K562 (cell line): Measurements from ENCODE around the gene ULK3. TPM values are rescaled to one million over a fixed set of nuclear protein-coding genes. Genes with fewer than 3 reads are reported as not detected.

Experiments used
- ATAC-seq: fragments of 200-7000 bp; cut with Tn5 transposase; 3 replicates; pipeline ENCODE4 v1.9.1; 2020; ENCODE audit warnings: moderate library complexity
- BruUV-seq: library from RNA; stranded (reverse); fragments of 400-500 nt; replicated peaks from 2 replicates; lab custom pipeline; 2021; lab: Mats Ljungman, UMichigan
- CTCF ChIA-PET: fragments of 300-600 bp; formaldehyde crosslinking; extraction: SDS; loops from one replicate; lab custom pipeline; 2021; ENCODE audit warnings: low intra/inter-chr PET ratio; lab: Yijun Ruan, JAX
- POLR2A ChIA-PET: fragments of 300-600, 350-650 bp; sonication (Branson Sonifier 250); formaldehyde crosslinking; extraction: SDS; loops from one replicate; lab custom pipeline; 2021; ENCODE audit warnings: antibody characterized with exemption, inconsistent platforms; lab: Yijun Ruan, JAX
- DNase-seq, 4 experiments: peaks; one replicate each; pipeline versions ENCODE4 v3.0.0 to v3.0.0-alpha.2; 2011 to 2018; ENCODE audit warnings: low spot score in 3 of 4, mixed read lengths in 3 of 4; ENCODE audit errors: extremely low read depth in 1 of 4
- FAIRE-seq: peaks from 2 replicates; lab custom pipeline; 2011; peaks lifted over from hg19 to GRCh38; lab: Jason Lieb, UNC
- H2AFZ ChIP-seq: 2 replicates; pipeline ENCODE4 v1.6.0; 2011; ENCODE audit warnings: low read depth, low read length, control low read depth, inconsistent platforms
- H3K27ac ChIP-seq: fragments of 200-600 bp; 3 replicates; pipeline ENCODE4 v1.8.0; 2011; ENCODE audit warnings: low read depth, mild to moderate bottlenecking, control low read depth, inconsistent platforms, low read length, moderate library complexity, mixed read lengths; ENCODE audit errors: extremely low read depth
- H3K27me3 ChIP-seq, 2 experiments: fragments of 300-600 bp in 1 of 2; 2 replicates in 1 of 2; 3 replicates in 1 of 2; pipeline versions ENCODE4 v1.6.0 to v1.8.0; 2011; ENCODE audit warnings: inconsistent platforms in 2 of 2, low read length in 2 of 2, mild to moderate bottlenecking in 1 of 2, mixed read lengths in 1 of 2, moderate library complexity in 1 of 2; ENCODE audit not compliant: control insufficient read depth in 2 of 2, insufficient read depth in 2 of 2
- H3K36me3 ChIP-seq: fragments of 300-600 bp; 3 replicates; pipeline ENCODE4 v1.8.0; 2011; ENCODE audit warnings: mild to moderate bottlenecking, low read length, inconsistent platforms; ENCODE audit not compliant: control insufficient read depth, insufficient read depth
- H3K4me1 ChIP-seq, 2 experiments: fragments of 200-600 bp in 1 of 2; replicated peaks in 1 of 2; 2 replicates in 1 of 2; 3 replicates in 1 of 2; pipeline versions ENCODE4 v1.5.1 to v1.8.0; 2011; ENCODE audit warnings: inconsistent platforms in 2 of 2, low read length in 2 of 2, mild to moderate bottlenecking in 1 of 2, mixed read lengths in 1 of 2, moderate library complexity in 1 of 2; ENCODE audit not compliant: control insufficient read depth in 2 of 2, insufficient read depth in 2 of 2
- H3K4me2 ChIP-seq: 2 replicates; pipeline ENCODE4 v1.6.1; 2011; ENCODE audit warnings: low read length, control low read depth, inconsistent platforms, mixed read lengths; ENCODE audit not compliant: insufficient read depth
- H3K4me3 ChIP-seq: fragments of 200-600 bp; sonication (generic), shearing (Covaris generic); 2 replicates; pipeline ENCODE4 v1.5.1; 2016; ENCODE audit warnings: control low read depth, inconsistent platforms
- H3K79me2 ChIP-seq: fragments of 200-600 bp; 3 replicates; pipeline ENCODE4 v1.8.0; 2011; ENCODE audit warnings: low read length, inconsistent platforms; ENCODE audit not compliant: control insufficient read depth, insufficient read depth
- H3K9ac ChIP-seq, 2 experiments: 2 replicates each; pipeline versions ENCODE4 v1.6.0 to v1.6.1; 2011; ENCODE audit warnings: low read depth in 2 of 2, low read length in 2 of 2, control low read depth in 1 of 2, inconsistent platforms in 1 of 2, mild to moderate bottlenecking in 1 of 2, mixed read lengths in 1 of 2; ENCODE audit not compliant: insufficient read depth in 1 of 2
- H3K9me1 ChIP-seq: one replicate; pipeline ENCODE4 v1.6.0; 2011; ENCODE audit warnings: inconsistent platforms, mild to moderate bottlenecking, low read length, moderate library complexity; ENCODE audit not compliant: control insufficient read depth, insufficient read depth
- H3K9me3 ChIP-seq: replicated peaks from 2 replicates; pipeline ENCODE4 v1.5.1; 2011; ENCODE audit warnings: low read depth, low read length, inconsistent platforms; ENCODE audit not compliant: control insufficient read depth, insufficient read depth
- H4K20me1 ChIP-seq: replicated peaks from 2 replicates; pipeline ENCODE4 v1.6.1; 2011; ENCODE audit warnings: low read length, inconsistent platforms, mixed read lengths; ENCODE audit not compliant: control insufficient read depth, insufficient read depth
- CBFB ChIP-seq: sonication (generic); formaldehyde crosslinking; IDR thresholded peaks from 2 replicates; pipeline ENCODE4 v1.4.0; 2020; ENCODE audit warnings: mild to moderate bottlenecking, missing genetic modification reagents
- ETV5 ChIP-seq: sonication (generic); formaldehyde crosslinking; IDR thresholded peaks from 2 replicates; pipeline ENCODE4 v1.4.0; 2020; ENCODE audit warnings: low read depth, mild to moderate bottlenecking, missing genetic modification reagents
- HDAC3 ChIP-seq: fragments of 450-650 bp; IDR thresholded peaks from 2 replicates; pipeline ENCODE4 v1.6.1; 2018; ENCODE audit warnings: borderline replicate concordance, mild to moderate bottlenecking, moderate library complexity; ENCODE audit not compliant: partially characterized antibody
- HIVEP1 ChIP-seq: fragments of 250-450 bp; sonication (Bioruptor Pico); IDR thresholded peaks from 2 replicates; pipeline ENCODE4 v1.4.0; 2020; ENCODE audit warnings: mild to moderate bottlenecking
- RAD21 ChIP-seq, 2 experiments: fragments of 250-450 bp in 1 of 2; fragments of 450-650 bp in 1 of 2; sonication (Bioruptor Pico) in 1 of 2; formaldehyde crosslinking in 1 of 2; IDR thresholded peaks in 1 of 2; conservative IDR thresholded peaks in 1 of 2; 2 replicates each; pipeline versions ENCODE4 v1.4.0 to v1.8.0; 2020 to 2022; ENCODE audit warnings: mild to moderate bottlenecking in 2 of 2, moderate library complexity in 1 of 2
- RHOXF2B ChIP-seq: fragments of 250-450 bp; sonication (Bioruptor Pico); conservative IDR thresholded peaks from 2 replicates; pipeline ENCODE4 v1.5.1; 2021
- SRSF3 ChIP-seq: fragments of 200-400 bp; formaldehyde crosslinking; IDR thresholded peaks from 2 replicates; pipeline ENCODE4 v1.6.1; 2016; ENCODE audit warnings: mild to moderate bottlenecking, low read length, moderate library complexity; ENCODE audit not compliant: insufficient read depth
- WHSC1 ChIP-seq: IDR thresholded peaks from one replicate; pipeline ENCODE4 v1.6.1; 2012; ENCODE audit warnings: low read length, control low read depth, inconsistent platforms
- ZC3H8 ChIP-seq: fragments of 450-650 bp; IDR thresholded peaks from 2 replicates; pipeline ENCODE4 v1.6.1; 2017
- ZNF121 ChIP-seq: sonication (generic); formaldehyde crosslinking; conservative IDR thresholded peaks from 2 replicates; pipeline ENCODE4 v1.8.0; 2022; ENCODE audit warnings: missing genetic modification reagents
- ZNF24 ChIP-seq: fragments of 450-650 bp; IDR thresholded peaks from 2 replicates; pipeline ENCODE4 v1.6.1; 2016
- ZNF408 ChIP-seq: fragments of 250-450 bp; sonication (Bioruptor Pico); IDR thresholded peaks from 2 replicates; pipeline ENCODE4 v1.4.0; 2020; ENCODE audit warnings: low read depth, mild to moderate bottlenecking, moderate library complexity
- ZNF717 ChIP-seq: fragments of 250-450 bp; sonication (Bioruptor Pico); IDR thresholded peaks from 2 replicates; pipeline ENCODE4 v1.5.0; 2021
- ZNF77 ChIP-seq: fragments of 250-450 bp; sonication (Bioruptor Pico); IDR thresholded peaks from 2 replicates; pipeline ENCODE4 v1.5.0; 2020
- ZSCAN32 ChIP-seq: fragments of 450-650 bp; formaldehyde crosslinking; IDR thresholded peaks from 2 replicates; pipeline ENCODE4 v1.4.0; 2020; ENCODE audit warnings: mild to moderate bottlenecking, moderate library complexity
- WGBS: fragments of 100-300 bp; shearing (Covaris generic); methylation state at CpG from one replicate; pipeline ENCODE4 v1.1.6; 2016; ENCODE audit warnings: low coverage, mixed read lengths; ENCODE audit not compliant: insufficient coverage; ENCODE audit errors: missing lambda C conversion rate; 5-methylcytosine and 5-hydroxymethylcytosine counted together
- in situ Hi-C: fragments of 300-500 bp; cut with MboI; formaldehyde crosslinking; loops from 4 replicates; pipeline ENCODE4 v1.15.0; 2018; ENCODE audit warnings: inconsistent platforms, mixed read lengths
- intact Hi-C: fragments of 100-400 bp; cut with micrococcal nuclease; formaldehyde crosslinking; loops from 2 replicates; pipeline ENCODE4 v1.14.2; 2022
- polyA plus RNA-seq, 8 experiments: library from polyadenylated mRNA; depleted of rRNA in 4 of 8; stranded (reverse) in 5 of 8; unstranded in 3 of 8; fragments of >200 nt; fragmentation: Nextera tagmentation in 2 of 8; fragmentation: Illumina TruSeq in 1 of 8; extraction: Ambion mirVana in 2 of 8; extraction: Trizol in 1 of 8; gene quantifications; 2 replicates each; pipeline versions ENCODE4 v1.2.1 to v1.2.3, GENCODE V29; 2011 to 2014; ENCODE audit warnings: inconsistent platforms in 1 of 8, missing spikeins in 1 of 8
- total RNA-seq, 7 experiments: library from RNA; depleted of rRNA in 6 of 7; stranded (reverse); fragments of >200 nt in 6 of 7; fragmentation: Illumina TruSeq in 2 of 7; extraction: Trizol in 2 of 7; gene quantifications; 2 replicates each; pipeline versions ENCODE4 v1.2.1 to v1.2.3, GENCODE V29; 2011 to 2021; ENCODE audit warnings: low replicate concordance in 1 of 7
- TF ChIP-seq, protein P1 (sequence below): sonication (generic); formaldehyde crosslinking; IDR thresholded peaks from 2 replicates; pipeline ENCODE4 v1.9.0; 2022; ENCODE audit warnings: mild to moderate bottlenecking, missing genetic modification reagents
- TF ChIP-seq, protein P2 (sequence below): fragments of 450-650 bp; IDR thresholded peaks from 2 replicates; pipeline ENCODE4 v1.7.1; 2018; ENCODE audit warnings: mild to moderate bottlenecking, low read depth; ENCODE audit not compliant: partially characterized antibody
- TF ChIP-seq, protein P3 (sequence below), 2 experiments: IDR thresholded peaks; 2 replicates each; pipeline ENCODE4 v1.6.1; 2011; ENCODE audit warnings: borderline replicate concordance in 1 of 2, control low read depth in 1 of 2, low read depth in 1 of 2, low read length in 1 of 2, mild to moderate bottlenecking in 1 of 2, mixed read lengths in 1 of 2, moderate library complexity in 1 of 2; ENCODE audit not compliant: insufficient read depth in 1 of 2, insufficient read length in 1 of 2, poor library complexity in 1 of 2, severe bottlenecking in 1 of 2; ENCODE audit errors: extremely low read depth in 1 of 2

The ULK3 gene
- total and polyA plus RNA-seq, 9 of the 15 experiments (the other 6 are each of a cell fraction or from before 2014, with no cell fraction given): 0.68 to 68.0 (median 34.9) TPM

DNA sequence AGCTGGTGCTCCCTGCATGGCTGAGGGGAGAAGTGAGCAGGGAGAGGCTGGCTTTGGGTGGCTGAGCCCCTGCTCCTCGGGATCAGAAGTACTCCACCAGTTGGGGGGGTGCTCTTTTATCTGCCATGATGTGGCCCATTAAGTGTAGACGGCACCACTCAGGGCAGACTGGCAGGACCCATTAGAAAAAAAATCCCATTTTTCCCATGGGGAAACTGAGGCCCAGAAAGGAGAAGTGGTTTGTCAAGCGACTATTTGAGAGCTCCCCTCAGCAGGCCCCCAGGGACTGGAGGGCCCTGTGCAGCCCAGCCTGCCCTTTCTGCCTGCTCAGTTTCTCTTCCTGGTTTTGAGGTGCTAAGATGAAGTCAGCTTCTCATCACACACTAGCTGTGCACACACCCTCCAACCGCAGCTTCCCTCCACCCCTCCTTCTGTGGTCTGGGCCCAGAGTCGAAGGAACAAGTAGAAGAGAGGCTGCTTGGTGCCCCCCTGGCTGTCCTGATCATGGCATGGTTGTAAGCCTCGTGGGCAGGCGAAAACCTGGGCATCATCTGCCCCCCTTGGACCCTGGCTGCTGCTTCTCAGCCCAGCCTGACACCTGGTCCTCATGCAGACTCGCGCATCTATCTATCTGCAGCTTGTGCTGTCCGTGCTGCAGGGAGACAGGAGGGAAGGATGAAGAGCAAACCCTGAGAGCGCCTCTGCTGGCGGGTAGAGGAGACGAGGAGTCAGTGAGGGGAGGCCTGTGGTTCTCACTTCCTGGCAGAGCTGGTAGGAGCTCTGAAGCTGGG is 55.5 kb downstream of the ULK3 start:
- peak; percentile 78 for FAIRE-seq
- WGBS: 39% methylated on average over 13 of the region's 13 CpGs
- ChIA-PET CTCF (interaction anchor here (1.2 kb wide), 1 partner anchor 12 kb away, joined by 3 read pairs; no protein-coding TSS in a partner anchor), POLR2A (interaction anchor here (0.6 to 1.3 kb wide), 4 partner anchors 10 to 162 kb away, joined by 3 to 8 read pairs (median 3); no protein-coding TSS in a partner anchor)
- H3K4me2 ChIP-seq: peak overlapping the region; percentile 0; the same call in 1 of the 2 replicates
- H3K27ac ChIP-seq: no peak overlapping the region
- peak overlapping the region in 1 of 2 experiments; percentile 77; a peak in 2 of 4 replicates for H3K9ac ChIP-seq
- peaks cover 40% of the 10 kb centered on the region for H4K20me1 ChIP-seq
- peak; percentile 83 for ATAC-seq
- H3K79me2 ChIP-seq: peaks cover 97% of the 10 kb centered on the region
- intact Hi-C loops (no loop called here), in situ Hi-C loops (no loop called here)
- no peaks in the 10 kb centered on the region for H3K9me1 ChIP-seq
- H3K27me3 ChIP-seq: no peaks in the 10 kb centered on the region
- H2AFZ ChIP-seq: no peak overlapping the region
- H3K4me3 ChIP-seq: no peak overlapping the region
- H3K9me3 ChIP-seq: no peaks in the 10 kb centered on the region
- no TSS peak for BruUV-seq
- peaks cover 68% of the 10 kb centered on the region; the same call in 2 of the 3 replicates for H3K36me3 ChIP-seq
- H3K4me1 ChIP-seq: peaks cover 42 to 66% of the 10 kb centered on the region in 2 experiments
- peak; percentile 41 to 77 (median 56) for DNase-seq
- TF ChIP-seq SRSF3 (no peak), RHOXF2B (CRISPR knock-in tag) (no peak), RAD21 (CRISPR knock-in tag; conservative IDR thresholded peaks at IDR 0.05 in 1 of 2, IDR thresholded peaks at IDR 0.05 in 1 of 2) (peak in 1 of 2 experiments; percentile 33; a peak in 1 of 4 replicates), ZNF408 (CRISPR knock-in tag) (no peak), ZNF121 (CRISPR knock-in tag) (no peak), ETV5 (CRISPR knock-in tag) (no peak), HDAC3 (no peak), HIVEP1 (CRISPR knock-in tag) (no peak), ZNF24 (no peak), ZSCAN32 (no peak), WHSC1 (no peak), ZNF77 (CRISPR knock-in tag) (no peak), CBFB (CRISPR knock-in tag) (0 out of 2 replicates have a peak, but pooled peaks have one; percentile 68), ZC3H8 (no peak), ZNF717 (no peak)
- TF ChIP-seq, protein P1, sequence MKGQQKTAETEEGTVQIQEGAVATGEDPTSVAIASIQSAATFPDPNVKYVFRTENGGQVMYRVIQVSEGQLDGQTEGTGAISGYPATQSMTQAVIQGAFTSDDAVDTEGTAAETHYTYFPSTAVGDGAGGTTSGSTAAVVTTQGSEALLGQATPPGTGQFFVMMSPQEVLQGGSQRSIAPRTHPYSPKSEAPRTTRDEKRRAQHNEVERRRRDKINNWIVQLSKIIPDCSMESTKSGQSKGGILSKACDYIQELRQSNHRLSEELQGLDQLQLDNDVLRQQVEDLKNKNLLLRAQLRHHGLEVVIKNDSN (CRISPR knock-in tag): no peak
- TF ChIP-seq, protein P2, sequence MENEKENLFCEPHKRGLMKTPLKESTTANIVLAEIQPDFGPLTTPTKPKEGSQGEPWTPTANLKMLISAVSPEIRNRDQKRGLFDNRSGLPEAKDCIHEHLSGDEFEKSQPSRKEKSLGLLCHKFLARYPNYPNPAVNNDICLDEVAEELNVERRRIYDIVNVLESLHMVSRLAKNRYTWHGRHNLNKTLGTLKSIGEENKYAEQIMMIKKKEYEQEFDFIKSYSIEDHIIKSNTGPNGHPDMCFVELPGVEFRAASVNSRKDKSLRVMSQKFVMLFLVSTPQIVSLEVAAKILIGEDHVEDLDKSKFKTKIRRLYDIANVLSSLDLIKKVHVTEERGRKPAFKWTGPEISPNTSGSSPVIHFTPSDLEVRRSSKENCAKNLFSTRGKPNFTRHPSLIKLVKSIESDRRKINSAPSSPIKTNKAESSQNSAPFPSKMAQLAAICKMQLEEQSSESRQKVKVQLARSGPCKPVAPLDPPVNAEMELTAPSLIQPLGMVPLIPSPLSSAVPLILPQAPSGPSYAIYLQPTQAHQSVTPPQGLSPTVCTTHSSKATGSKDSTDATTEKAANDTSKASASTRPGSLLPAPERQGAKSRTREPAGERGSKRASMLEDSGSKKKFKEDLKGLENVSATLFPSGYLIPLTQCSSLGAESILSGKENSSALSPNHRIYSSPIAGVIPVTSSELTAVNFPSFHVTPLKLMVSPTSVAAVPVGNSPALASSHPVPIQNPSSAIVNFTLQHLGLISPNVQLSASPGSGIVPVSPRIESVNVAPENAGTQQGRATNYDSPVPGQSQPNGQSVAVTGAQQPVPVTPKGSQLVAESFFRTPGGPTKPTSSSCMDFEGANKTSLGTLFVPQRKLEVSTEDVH: no peak
- TF ChIP-seq, protein P3, sequence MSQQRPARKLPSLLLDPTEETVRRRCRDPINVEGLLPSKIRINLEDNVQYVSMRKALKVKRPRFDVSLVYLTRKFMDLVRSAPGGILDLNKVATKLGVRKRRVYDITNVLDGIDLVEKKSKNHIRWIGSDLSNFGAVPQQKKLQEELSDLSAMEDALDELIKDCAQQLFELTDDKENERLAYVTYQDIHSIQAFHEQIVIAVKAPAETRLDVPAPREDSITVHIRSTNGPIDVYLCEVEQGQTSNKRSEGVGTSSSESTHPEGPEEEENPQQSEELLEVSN (IDR thresholded peaks at IDR 0.05; ENCODE audit: borderline replicate concordance in 1 of 2, extremely low read depth in 1 of 2, insufficient read depth in 1 of 2, insufficient read length in 1 of 2, low read depth in 1 of 2, low read length in 1 of 2, poor library complexity in 1 of 2, severe bottlenecking in 1 of 2): peak in 1 of 2 experiments; percentile 33
